Measurements from ENCODE around the gene SPEF2.
"Not testable (repeated sequence)": the region's sequence is repeated elsewhere in the genome, so short reads cannot be mapped to it uniquely, and the experiment has no call there.

DNA sequence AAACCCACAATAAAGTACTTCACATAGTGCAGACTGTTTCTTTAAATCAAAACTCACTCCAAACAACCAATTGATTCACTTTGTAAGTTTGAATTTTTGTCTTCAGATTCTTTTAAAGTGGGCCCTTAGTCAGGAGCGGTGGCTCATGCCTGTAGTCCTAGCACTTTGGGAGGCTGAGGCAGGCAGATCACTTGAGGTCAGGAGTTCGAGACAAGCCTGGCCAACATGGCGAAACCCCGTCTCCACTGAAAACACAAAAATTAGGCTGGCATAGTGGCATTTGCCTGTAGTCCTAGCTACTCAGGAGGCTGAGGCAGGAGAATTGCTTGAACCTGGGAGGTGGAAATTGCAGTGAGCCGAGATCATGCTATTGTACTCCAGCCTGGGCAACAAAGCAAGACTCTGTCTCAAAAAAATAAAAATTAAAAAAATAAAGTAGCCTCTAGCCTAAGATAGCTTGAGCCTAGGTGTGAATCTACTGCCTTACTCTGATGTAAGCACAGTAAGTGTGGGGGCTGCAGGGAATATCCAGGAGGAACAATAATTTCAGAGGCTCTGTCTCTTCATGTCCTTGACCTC lies 238.6 kb downstream of the SPEF2 start:
- TF ChIP-seq, protein P1, sequence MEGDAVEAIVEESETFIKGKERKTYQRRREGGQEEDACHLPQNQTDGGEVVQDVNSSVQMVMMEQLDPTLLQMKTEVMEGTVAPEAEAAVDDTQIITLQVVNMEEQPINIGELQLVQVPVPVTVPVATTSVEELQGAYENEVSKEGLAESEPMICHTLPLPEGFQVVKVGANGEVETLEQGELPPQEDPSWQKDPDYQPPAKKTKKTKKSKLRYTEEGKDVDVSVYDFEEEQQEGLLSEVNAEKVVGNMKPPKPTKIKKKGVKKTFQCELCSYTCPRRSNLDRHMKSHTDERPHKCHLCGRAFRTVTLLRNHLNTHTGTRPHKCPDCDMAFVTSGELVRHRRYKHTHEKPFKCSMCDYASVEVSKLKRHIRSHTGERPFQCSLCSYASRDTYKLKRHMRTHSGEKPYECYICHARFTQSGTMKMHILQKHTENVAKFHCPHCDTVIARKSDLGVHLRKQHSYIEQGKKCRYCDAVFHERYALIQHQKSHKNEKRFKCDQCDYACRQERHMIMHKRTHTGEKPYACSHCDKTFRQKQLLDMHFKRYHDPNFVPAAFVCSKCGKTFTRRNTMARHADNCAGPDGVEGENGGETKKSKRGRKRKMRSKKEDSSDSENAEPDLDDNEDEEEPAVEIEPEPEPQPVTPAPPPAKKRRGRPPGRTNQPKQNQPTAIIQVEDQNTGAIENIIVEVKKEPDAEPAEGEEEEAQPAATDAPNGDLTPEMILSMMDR (IDR thresholded peaks at IDR 0.05): not testable (repeated sequence)
- TF ChIP-seq POLR2A (IDR thresholded peaks at IDR 0.05): not testable (repeated sequence)
